Measurements from ENCODE around the gene PIAS1. TPM values are rescaled to one million over a fixed set of nuclear protein-coding genes. Genes with fewer than 3 reads are reported as not detected.
"Not testable (repeated sequence)": the region's sequence is repeated elsewhere in the genome, so short reads cannot be mapped to it uniquely, and the experiment has no call there.

Gene PIAS1
- total RNA-seq, 1 donor from 2014 or later: 8.1 TPM

GRCh38 chr15:68203486-68203885 lies 149.4 kb downstream of the PIAS1 start:
- DNase-seq (ENCODE audit: low read depth in 2 of 2): no peak

- DNase-seq (ENCODE audit: low read depth in 2 of 2): no peak
Observed at GRCh38 chr15:68203956-68204355, 149.8 kb downstream of the PIAS1 start.

GRCh38 chr15:68204361-68204760 lies 150.2 kb downstream of the PIAS1 start:
- DNase-seq (ENCODE audit: low read depth in 2 of 2): no peak

- peak; percentile 45 to 63 for DNase-seq (ENCODE audit: low read depth in 2 of 2)
Observed at GRCh38 chr15:68204776-68205557, 150.9 kb downstream of the PIAS1 start, which contains the start of gene CALML4. CALML4 (minus strand) TSS chr15:68205332; CDS start chr15:68205247, 85 bp downstream.

GRCh38 chr15:68205558-68205944 lies 151.4 kb downstream of the PIAS1 start:
- DNase-seq (ENCODE audit: low read depth in 2 of 2): no peak

- no peak for DNase-seq (ENCODE audit: low read depth in 2 of 2)
Observed at GRCh38 chr15:68205954-68206539, 151.9 kb downstream of the PIAS1 start.

GRCh38 chr15:68206711-68207151 lies 152.6 kb downstream of the PIAS1 start:
- DNase-seq (ENCODE audit: low read depth in 2 of 2): no peak

GRCh38 chr15:68207176-68207935 lies 153.2 kb downstream of the PIAS1 start:
- DNase-seq (ENCODE audit: low read depth in 2 of 2): no peak

- no peak for DNase-seq (ENCODE audit: low read depth in 2 of 2)
Observed at GRCh38 chr15:68208136-68208535, 154.0 kb downstream of the PIAS1 start.

GRCh38 chr15:68208636-68209240 lies 154.6 kb downstream of the PIAS1 start:
- no peak for DNase-seq (ENCODE audit: low read depth in 2 of 2)

- no peak for DNase-seq (ENCODE audit: low read depth in 2 of 2)
Observed at GRCh38 chr15:68209272-68209671, 155.2 kb downstream of the PIAS1 start.

GRCh38 chr15:68209735-68210408 lies 155.8 kb downstream of the PIAS1 start:
- peak in 1 of 2 donors; percentile 15 for DNase-seq (ENCODE audit: low read depth in 2 of 2)

- DNase-seq (ENCODE audit: low read depth in 2 of 2): no peak
Observed at GRCh38 chr15:68210409-68210756, 156.3 kb downstream of the PIAS1 start.

GRCh38 chr15:68210821-68211655 lies 156.9 kb downstream of the PIAS1 start:
- DNase-seq (ENCODE audit: low read depth in 2 of 2): peak; percentile 29 to 51

GRCh38 chr15:68211656-68212320 lies 157.7 kb downstream of the PIAS1 start:
- DNase-seq (ENCODE audit: low read depth in 2 of 2): no peak

- not testable (repeated sequence) for DNase-seq (ENCODE audit: low read depth in 2 of 2)
Observed at GRCh38 chr15:68213491-68213845, 159.4 kb downstream of the PIAS1 start.

GRCh38 chr15:68213991-68214837 lies 160.1 kb downstream of the PIAS1 start:
- DNase-seq (ENCODE audit: low read depth in 2 of 2): no peak

GRCh38 chr15:68214838-68215254 lies 160.7 kb downstream of the PIAS1 start:
- no peak for DNase-seq (ENCODE audit: low read depth in 2 of 2)

- DNase-seq (ENCODE audit: low read depth in 2 of 2): no peak
Observed at GRCh38 chr15:68217341-68217740, 163.2 kb downstream of the PIAS1 start.

Data from dermis microvascular lymphatic vessel endothelial cell (primary cell).